Upper lobe of left lung (tissue), 6 donors: ENCODE data around the gene BGN. TPM values are rescaled to one million over a fixed set of nuclear protein-coding genes. Genes with fewer than 3 reads are reported as not detected.

Source experiments
- ATAC-seq, 2 donors: fragments of 200-7000 bp; cut with Tn5 transposase; one replicate each; pipeline ENCODE4 v1.9.1; 2022; ENCODE audit warnings: mild to moderate bottlenecking in 2 of 2, moderate library complexity in 2 of 2; ENCODE audit not compliant: low FRiP score in 2 of 2
- DNase-seq, 2 donors: peaks; one replicate each; pipeline ENCODE4 v3.0.0-alpha.2; 2019 to 2020
- H3K27ac ChIP-seq, 4 donors: fragments of 200-600 bp; sonication (generic); one replicate each; pipeline ENCODE4 v1.5.1; 2016 to 2019
- H3K27me3 ChIP-seq, 4 donors: fragments of 200-600 bp; sonication (generic); one replicate each; pipeline ENCODE4 v1.5.1; 2017 to 2019
- H3K36me3 ChIP-seq, 4 donors: fragments of 200-600 bp; sonication (generic); one replicate each; pipeline ENCODE4 v1.5.1; 2016 to 2019
- H3K4me1 ChIP-seq, 4 donors: fragments of 200-600 bp; sonication (generic); one replicate each; pipeline ENCODE4 v1.5.1; 2018 to 2019
- H3K4me3 ChIP-seq, 4 donors: fragments of 200-600 bp; sonication (generic); one replicate each; pipeline ENCODE4 v1.5.1; 2017 to 2019; ENCODE audit warnings: mild to moderate bottlenecking in 2 of 4, moderate library complexity in 1 of 4
- H3K9me3 ChIP-seq, 4 donors: fragments of 200-600 bp; sonication (generic); one replicate each; pipeline ENCODE4 v1.5.1; 2018 to 2019
- CTCF ChIP-seq, 6 experiments: fragments of 450-650 bp in 4 of 6; fragments of 200-600 bp in 2 of 6; sonication (generic) in 2 of 6; IDR thresholded peaks; one replicate each; pipeline ENCODE4 v1.5.1; 2016 to 2019; ENCODE audit warnings: antibody characterized with exemption in 6 of 6
- EP300 ChIP-seq, 4 donors: sonication (generic); formaldehyde crosslinking; IDR thresholded peaks; one replicate each; pipeline ENCODE4 v1.5.1; 2017; ENCODE audit warnings: antibody characterized with exemption in 4 of 4, control low read depth in 2 of 4
- POLR2A ChIP-seq, 4 donors: fragments of 450-650 bp; IDR thresholded peaks; one replicate each; pipeline ENCODE4 v1.5.1; 2016 to 2017; ENCODE audit warnings: antibody characterized with exemption in 4 of 4, mild to moderate bottlenecking in 2 of 4
- POLR2AphosphoS5 ChIP-seq, 2 donors: sonication (generic); formaldehyde crosslinking; IDR thresholded peaks; one replicate each; pipeline ENCODE4 v1.5.1; 2017; ENCODE audit warnings: antibody characterized with exemption in 2 of 2
- WGBS, 2 donors: methylation state at CpG; one replicate each; pipeline ENCODE4 v1.1.5; 2017 to 2018; 5-methylcytosine and 5-hydroxymethylcytosine counted together
- total RNA-seq, 6 donors: library from RNA; depleted of rRNA in 4 of 6; stranded (reverse); fragments of >200 nt in 4 of 6; gene quantifications; one replicate each; pipeline versions ENCODE4 v1.1.0 to v1.2.1, GENCODE V29; 2016 to 2021
- donor health status: DM: no; HTN: no; CAD: no; lungs with moderate emphysema.
- donor health status: DM: no; HTN: yes; CAD: no; lungs with severe emphysema.

Gene BGN
- total RNA-seq, 6 donors from 2014 or later: 13.0 to 251 (median 86.3) TPM

GRCh38 chrX:153538424-153538823, 43.6 kb downstream of the BGN start:
- Histone ChIP-seq H3K9me3 (no peaks in the 10 kb centered on the region), H3K36me3 (no peaks in the 10 kb centered on the region), H3K4me3 (no peak overlapping the region), H3K27me3 (peaks cover 0 to 4% (median 0%) of the 10 kb centered on the region in 4 donors), H3K4me1 (no peaks in the 10 kb centered on the region), H3K27ac (no peak overlapping the region)
- 83% methylated on average over 17 of the region's 17 CpGs; no CpG with 5 or more reads in 1 of the 2 donors for WGBS, 2 donors
- TF ChIP-seq POLR2A (IDR thresholded peaks at IDR 0.05) (no peak), EP300 (IDR thresholded peaks at IDR 0.05) (no peak), POLR2AphosphoS5 (IDR thresholded peaks at IDR 0.05) (no peak), CTCF (IDR thresholded peaks at IDR 0.05) (no peak)
- peak in 1 of 2 donors; percentile 36 for DNase-seq
- ATAC-seq: no peak

GRCh38 chrX:153539171-153539978, 44.6 kb downstream of the BGN start:
- DNase-seq (peak; percentile 65 to 80), ATAC-seq (peak; percentile 68 to 89)
- Histone ChIP-seq H3K4me3 (no peak overlapping the region), H3K4me1 (no peaks in the 10 kb centered on the region), H3K27ac (no peak overlapping the region), H3K9me3 (no peaks in the 10 kb centered on the region), H3K36me3 (no peaks in the 10 kb centered on the region), H3K27me3 (no peaks in the 10 kb centered on the region)
- 50% methylated on average over 31 of the region's 31 CpGs; no CpG with 5 or more reads in 1 of the 2 donors for WGBS, 2 donors
- TF ChIP-seq POLR2AphosphoS5 (IDR thresholded peaks at IDR 0.05) (no peak), CTCF (IDR thresholded peaks at IDR 0.05) (peak; percentile 81 to 90 (median 86)), EP300 (IDR thresholded peaks at IDR 0.05) (no peak)

- ATAC-seq: no peak
- Histone ChIP-seq H3K4me3 (no peak overlapping the region), H3K27ac (no peak overlapping the region), H3K36me3 (no peaks in the 10 kb centered on the region), H3K4me1 (no peaks in the 10 kb centered on the region), H3K9me3 (no peaks in the 10 kb centered on the region), H3K27me3 (no peaks in the 10 kb centered on the region)
- DNase-seq: peak in 1 of 2 donors; percentile 15
- 67% methylated on average over 8 of the region's 9 CpGs; no CpG with 5 or more reads in 1 of the 2 donors for WGBS, 2 donors
- TF ChIP-seq POLR2AphosphoS5 (IDR thresholded peaks at IDR 0.05) (no peak), CTCF (IDR thresholded peaks at IDR 0.05) (no peak), EP300 (IDR thresholded peaks at IDR 0.05) (no peak), POLR2A (IDR thresholded peaks at IDR 0.05) (no peak)
Observed at GRCh38 chrX:153539979-153540358, 45.2 kb downstream of the BGN start.

GRCh38 chrX:153544727-153545126, 49.9 kb downstream of the BGN start:
- H3K27ac ChIP-seq: no peak overlapping the region
- TF ChIP-seq CTCF (IDR thresholded peaks at IDR 0.05) (no peak), EP300 (IDR thresholded peaks at IDR 0.05) (no peak), POLR2AphosphoS5 (IDR thresholded peaks at IDR 0.05) (no peak), POLR2A (IDR thresholded peaks at IDR 0.05) (no peak)
- H3K27me3 ChIP-seq: no peaks in the 10 kb centered on the region
- no peak overlapping the region for H3K4me3 ChIP-seq
- WGBS, 2 donors: 81 to 84% methylated on average over 6 of the region's 8 CpGs
- H3K9me3 ChIP-seq: no peaks in the 10 kb centered on the region
- ATAC-seq: no peak
- H3K36me3 ChIP-seq: no peaks in the 10 kb centered on the region
- H3K4me1 ChIP-seq: no peaks in the 10 kb centered on the region
- DNase-seq: peak in 1 of 2 donors; percentile 24
